ENCODE data around the gene LIN7B. TPM values are rescaled to one million over a fixed set of nuclear protein-coding genes. Genes with fewer than 3 reads are reported as not detected.

Gene LIN7B
- total and polyA plus RNA-seq, 2 of the 13 experiments (the other 11 are each of a cell fraction or from before 2014, with no cell fraction given) = 5.3 to 7.6 TPM

DNA sequence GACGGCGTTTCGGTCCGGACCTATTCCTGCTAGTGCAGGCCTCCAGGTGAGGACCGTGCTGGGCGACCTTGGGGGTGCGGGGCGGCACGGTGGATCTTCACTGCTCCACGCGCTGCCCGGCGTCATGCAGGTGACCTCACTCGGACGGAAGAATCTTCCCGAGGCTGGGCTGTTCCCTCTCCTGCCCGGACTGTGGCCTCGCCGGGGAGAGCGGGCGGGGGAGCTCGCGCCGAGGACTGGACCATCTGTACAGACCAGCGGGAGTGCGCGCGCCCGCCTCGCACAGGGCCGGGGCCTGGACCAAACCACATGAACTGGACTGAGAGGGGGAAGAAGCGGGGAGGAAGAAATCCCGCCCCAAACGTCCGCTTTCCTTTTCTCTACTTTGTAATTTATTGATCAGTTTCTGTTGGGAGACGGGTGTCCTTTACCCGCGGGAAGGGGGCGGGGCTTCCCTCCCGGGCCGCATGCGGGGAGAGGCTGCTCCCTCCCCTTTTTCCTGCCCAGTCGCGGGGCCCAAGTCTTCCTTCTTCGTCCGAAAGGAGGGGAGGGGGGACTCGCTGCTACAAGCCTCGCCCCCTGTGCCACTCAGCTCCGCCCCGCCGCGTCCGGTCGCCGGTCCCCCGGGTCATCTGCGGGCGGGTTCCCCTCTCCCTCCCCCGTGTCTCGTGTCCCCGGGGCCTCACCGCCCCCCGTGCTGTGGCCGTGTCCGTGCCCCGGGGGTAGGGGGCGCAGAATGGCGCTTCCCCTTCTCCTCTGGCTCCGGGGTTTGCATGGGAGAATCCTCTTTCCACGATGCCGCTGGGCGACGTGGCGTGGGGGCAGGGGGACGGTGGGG, 36.2 kb downstream of the LIN7B start (continued):
- no peak for TF ChIP-seq ZNF800 (CRISPR knock-in tag; IDR thresholded peaks at IDR 0.05)
- 0 out of 2 replicates have a peak, but pooled peaks have one; percentile 7 for TF ChIP-seq FOXK1 (CRISPR knock-in tag; IDR thresholded peaks at IDR 0.05; ENCODE audit: borderline replicate concordance, low read depth)
- TF ChIP-seq ZSCAN31 (CRISPR knock-in tag; IDR thresholded peaks at IDR 0.05; ENCODE audit: low read depth) = peak; percentile 74; the same call in 1 of the 2 replicates
- peak; percentile 67; the same call in 1 of the 2 replicates for TF ChIP-seq ZNF296 (CRISPR knock-in tag; conservative IDR thresholded peaks at IDR 0.05)
- no peak for TF ChIP-seq PTBP1 (IDR thresholded peaks at IDR 0.05; ENCODE audit: low read depth, low read length, poor library complexity, severe bottlenecking)
- TF ChIP-seq ZNF773 (CRISPR knock-in tag; IDR thresholded peaks at IDR 0.05; ENCODE audit: borderline replicate concordance) = peak; percentile 83; the same call in 1 of the 2 replicates
- no peak for TF ChIP-seq ZBTB7B (CRISPR knock-in tag; IDR thresholded peaks at IDR 0.05)
- TF ChIP-seq, protein P1, sequence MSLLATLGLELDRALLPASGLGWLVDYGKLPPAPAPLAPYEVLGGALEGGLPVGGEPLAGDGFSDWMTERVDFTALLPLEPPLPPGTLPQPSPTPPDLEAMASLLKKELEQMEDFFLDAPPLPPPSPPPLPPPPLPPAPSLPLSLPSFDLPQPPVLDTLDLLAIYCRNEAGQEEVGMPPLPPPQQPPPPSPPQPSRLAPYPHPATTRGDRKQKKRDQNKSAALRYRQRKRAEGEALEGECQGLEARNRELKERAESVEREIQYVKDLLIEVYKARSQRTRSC (CRISPR knock-in tag; IDR thresholded peaks at IDR 0.05; ENCODE audit: low read depth) = 0 out of 2 replicates have a peak, but pooled peaks have one; percentile 72
- peak; percentile 20; the same call in 1 of the 2 replicates for TF ChIP-seq ERF (CRISPR knock-in tag; IDR thresholded peaks at IDR 0.05)
- TF ChIP-seq, protein P2, sequence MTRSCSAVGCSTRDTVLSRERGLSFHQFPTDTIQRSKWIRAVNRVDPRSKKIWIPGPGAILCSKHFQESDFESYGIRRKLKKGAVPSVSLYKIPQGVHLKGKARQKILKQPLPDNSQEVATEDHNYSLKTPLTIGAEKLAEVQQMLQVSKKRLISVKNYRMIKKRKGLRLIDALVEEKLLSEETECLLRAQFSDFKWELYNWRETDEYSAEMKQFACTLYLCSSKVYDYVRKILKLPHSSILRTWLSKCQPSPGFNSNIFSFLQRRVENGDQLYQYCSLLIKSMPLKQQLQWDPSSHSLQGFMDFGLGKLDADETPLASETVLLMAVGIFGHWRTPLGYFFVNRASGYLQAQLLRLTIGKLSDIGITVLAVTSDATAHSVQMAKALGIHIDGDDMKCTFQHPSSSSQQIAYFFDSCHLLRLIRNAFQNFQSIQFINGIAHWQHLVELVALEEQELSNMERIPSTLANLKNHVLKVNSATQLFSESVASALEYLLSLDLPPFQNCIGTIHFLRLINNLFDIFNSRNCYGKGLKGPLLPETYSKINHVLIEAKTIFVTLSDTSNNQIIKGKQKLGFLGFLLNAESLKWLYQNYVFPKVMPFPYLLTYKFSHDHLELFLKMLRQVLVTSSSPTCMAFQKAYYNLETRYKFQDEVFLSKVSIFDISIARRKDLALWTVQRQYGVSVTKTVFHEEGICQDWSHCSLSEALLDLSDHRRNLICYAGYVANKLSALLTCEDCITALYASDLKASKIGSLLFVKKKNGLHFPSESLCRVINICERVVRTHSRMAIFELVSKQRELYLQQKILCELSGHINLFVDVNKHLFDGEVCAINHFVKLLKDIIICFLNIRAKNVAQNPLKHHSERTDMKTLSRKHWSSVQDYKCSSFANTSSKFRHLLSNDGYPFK (CRISPR knock-in tag; IDR thresholded peaks at IDR 0.05; ENCODE audit: borderline replicate concordance) = 0 out of 2 replicates have a peak, but pooled peaks have one; percentile 53
- no peak for TF ChIP-seq SOX6 (IDR thresholded peaks at IDR 0.05)
- TF ChIP-seq SOX6 (CRISPR knock-in tag; IDR thresholded peaks at IDR 0.05) = peak; percentile 68; the same call in 1 of the 2 replicates
- TF ChIP-seq, protein P3, sequence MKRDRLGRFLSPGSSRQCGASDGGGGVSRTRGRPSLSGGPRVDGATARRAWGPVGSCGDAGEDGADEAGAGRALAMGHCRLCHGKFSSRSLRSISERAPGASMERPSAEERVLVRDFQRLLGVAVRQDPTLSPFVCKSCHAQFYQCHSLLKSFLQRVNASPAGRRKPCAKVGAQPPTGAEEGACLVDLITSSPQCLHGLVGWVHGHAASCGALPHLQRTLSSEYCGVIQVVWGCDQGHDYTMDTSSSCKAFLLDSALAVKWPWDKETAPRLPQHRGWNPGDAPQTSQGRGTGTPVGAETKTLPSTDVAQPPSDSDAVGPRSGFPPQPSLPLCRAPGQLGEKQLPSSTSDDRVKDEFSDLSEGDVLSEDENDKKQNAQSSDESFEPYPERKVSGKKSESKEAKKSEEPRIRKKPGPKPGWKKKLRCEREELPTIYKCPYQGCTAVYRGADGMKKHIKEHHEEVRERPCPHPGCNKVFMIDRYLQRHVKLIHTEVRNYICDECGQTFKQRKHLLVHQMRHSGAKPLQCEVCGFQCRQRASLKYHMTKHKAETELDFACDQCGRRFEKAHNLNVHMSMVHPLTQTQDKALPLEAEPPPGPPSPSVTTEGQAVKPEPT (CRISPR knock-in tag; IDR thresholded peaks at IDR 0.05; ENCODE audit: low read depth) = no peak
- no peak for TF ChIP-seq ASH2L (IDR thresholded peaks at IDR 0.05; ENCODE audit: insufficient read length, low read depth, low read length)
- TF ChIP-seq, protein P4, sequence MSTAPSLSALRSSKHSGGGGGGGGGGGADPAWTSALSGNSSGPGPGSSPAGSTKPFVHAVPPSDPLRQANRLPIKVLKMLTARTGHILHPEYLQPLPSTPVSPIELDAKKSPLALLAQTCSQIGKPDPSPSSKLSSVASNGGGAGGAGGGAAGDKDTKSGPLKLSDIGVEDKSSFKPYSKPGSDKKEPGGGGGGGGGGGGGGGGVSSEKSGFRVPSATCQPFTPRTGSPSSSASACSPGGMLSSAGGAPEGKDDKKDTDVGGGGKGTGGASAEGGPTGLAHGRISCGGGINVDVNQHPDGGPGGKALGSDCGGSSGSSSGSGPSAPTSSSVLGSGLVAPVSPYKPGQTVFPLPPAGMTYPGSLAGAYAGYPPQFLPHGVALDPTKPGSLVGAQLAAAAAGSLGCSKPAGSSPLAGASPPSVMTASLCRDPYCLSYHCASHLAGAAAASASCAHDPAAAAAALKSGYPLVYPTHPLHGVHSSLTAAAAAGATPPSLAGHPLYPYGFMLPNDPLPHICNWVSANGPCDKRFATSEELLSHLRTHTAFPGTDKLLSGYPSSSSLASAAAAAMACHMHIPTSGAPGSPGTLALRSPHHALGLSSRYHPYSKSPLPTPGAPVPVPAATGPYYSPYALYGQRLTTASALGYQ (CRISPR knock-in tag; IDR thresholded peaks at IDR 0.05) = no peak

Measured in HepG2 (cell line).